Measurements from ENCODE around the gene LOXHD1. TPM values are rescaled to one million over a fixed set of nuclear protein-coding genes. Genes with fewer than 3 reads are reported as not detected.

LOXHD1 gene
- total RNA-seq, 1 donor from 2014 or later: not detected

GRCh38 chr18:46675112-46675511, 18.1 kb upstream of the LOXHD1 start:
- DNase-seq: no peak
- H3K9me3 Mint-ChIP-seq (ENCODE audit: unreplicated experiment): peaks cover 3% of the 10 kb centered on the region
- H3K4me1 Mint-ChIP-seq (ENCODE audit: low read depth, unreplicated experiment): peaks cover 12% of the 10 kb centered on the region
- H3K4me3 Mint-ChIP-seq (ENCODE audit: unreplicated experiment): no peak overlapping the region
- TF ChIP-seq, protein P1, sequence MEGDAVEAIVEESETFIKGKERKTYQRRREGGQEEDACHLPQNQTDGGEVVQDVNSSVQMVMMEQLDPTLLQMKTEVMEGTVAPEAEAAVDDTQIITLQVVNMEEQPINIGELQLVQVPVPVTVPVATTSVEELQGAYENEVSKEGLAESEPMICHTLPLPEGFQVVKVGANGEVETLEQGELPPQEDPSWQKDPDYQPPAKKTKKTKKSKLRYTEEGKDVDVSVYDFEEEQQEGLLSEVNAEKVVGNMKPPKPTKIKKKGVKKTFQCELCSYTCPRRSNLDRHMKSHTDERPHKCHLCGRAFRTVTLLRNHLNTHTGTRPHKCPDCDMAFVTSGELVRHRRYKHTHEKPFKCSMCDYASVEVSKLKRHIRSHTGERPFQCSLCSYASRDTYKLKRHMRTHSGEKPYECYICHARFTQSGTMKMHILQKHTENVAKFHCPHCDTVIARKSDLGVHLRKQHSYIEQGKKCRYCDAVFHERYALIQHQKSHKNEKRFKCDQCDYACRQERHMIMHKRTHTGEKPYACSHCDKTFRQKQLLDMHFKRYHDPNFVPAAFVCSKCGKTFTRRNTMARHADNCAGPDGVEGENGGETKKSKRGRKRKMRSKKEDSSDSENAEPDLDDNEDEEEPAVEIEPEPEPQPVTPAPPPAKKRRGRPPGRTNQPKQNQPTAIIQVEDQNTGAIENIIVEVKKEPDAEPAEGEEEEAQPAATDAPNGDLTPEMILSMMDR (IDR thresholded peaks at IDR 0.05; ENCODE audit: partially characterized antibody, unreplicated experiment): no peak
- H3K27me3 Mint-ChIP-seq (ENCODE audit: unreplicated experiment): peaks cover 1% of the 10 kb centered on the region
- no peak overlapping the region for H3K27ac Mint-ChIP-seq (ENCODE audit: unreplicated experiment)
- H3K36me3 Mint-ChIP-seq (ENCODE audit: unreplicated experiment): no peaks in the 10 kb centered on the region

DNA sequence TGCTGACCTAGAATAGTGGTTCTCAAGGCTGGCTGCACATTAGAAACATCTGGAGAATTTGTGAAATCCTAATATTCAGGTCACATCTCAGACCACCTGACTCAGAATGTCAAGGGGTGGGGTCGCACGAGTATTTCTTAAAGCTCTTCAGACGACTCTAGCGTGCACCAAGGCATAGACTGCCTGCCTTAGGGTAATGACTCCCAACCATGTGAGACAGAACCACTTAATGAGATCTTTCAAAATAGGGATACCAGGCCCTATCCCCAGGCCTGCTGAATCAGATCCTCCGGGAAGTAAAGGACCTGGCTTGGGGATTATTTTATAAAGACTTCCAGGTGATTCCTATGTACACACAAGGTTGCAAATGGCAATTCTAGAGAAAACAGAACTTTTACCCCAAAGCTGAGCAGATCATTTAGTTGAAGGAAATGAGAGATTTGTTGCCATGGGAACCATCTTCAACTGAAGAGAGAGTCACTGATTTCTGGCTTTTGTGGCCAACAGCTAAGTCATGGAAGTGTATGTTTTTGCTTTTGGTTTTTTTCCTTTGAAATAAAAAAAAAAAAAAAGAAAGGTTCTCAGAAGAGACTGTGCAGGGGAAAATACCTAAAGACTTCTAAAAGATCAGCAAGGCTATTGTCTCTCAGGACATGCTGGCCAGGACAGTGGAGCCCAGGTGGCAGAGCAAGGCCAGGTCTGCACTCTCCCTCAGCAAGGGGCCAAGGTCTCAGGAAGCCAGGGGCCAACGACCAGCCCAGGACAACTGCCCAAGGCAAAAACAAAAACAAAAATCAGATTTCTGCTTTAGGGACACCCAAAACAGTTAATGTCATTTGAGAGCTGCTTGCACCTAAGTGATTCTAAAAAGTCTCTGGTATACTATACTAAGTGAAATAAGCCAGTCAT, 15.3 kb upstream of the LOXHD1 start:
- H3K4me1 Mint-ChIP-seq (ENCODE audit: low read depth, unreplicated experiment): peaks cover 12% of the 10 kb centered on the region
- peaks cover 1% of the 10 kb centered on the region for H3K27me3 Mint-ChIP-seq (ENCODE audit: unreplicated experiment)
- no peak overlapping the region for H3K4me3 Mint-ChIP-seq (ENCODE audit: unreplicated experiment)
- peaks cover 3% of the 10 kb centered on the region for H3K9me3 Mint-ChIP-seq (ENCODE audit: unreplicated experiment)
- no peak overlapping the region for H3K27ac Mint-ChIP-seq (ENCODE audit: unreplicated experiment)
- H3K36me3 Mint-ChIP-seq (ENCODE audit: unreplicated experiment): no peaks in the 10 kb centered on the region
- DNase-seq: no peak
- TF ChIP-seq, protein P1 (IDR thresholded peaks at IDR 0.05; ENCODE audit: partially characterized antibody, unreplicated experiment): no peak

GRCh38 chr18:46668694-46669093, 11.7 kb upstream of the LOXHD1 start:
- no peak for DNase-seq
- no peaks in the 10 kb centered on the region for H3K4me1 Mint-ChIP-seq (ENCODE audit: low read depth, unreplicated experiment)
- H3K36me3 Mint-ChIP-seq (ENCODE audit: unreplicated experiment): peaks cover 2% of the 10 kb centered on the region
- H3K27ac Mint-ChIP-seq (ENCODE audit: unreplicated experiment): no peak overlapping the region
- TF ChIP-seq, protein P1 (IDR thresholded peaks at IDR 0.05; ENCODE audit: partially characterized antibody, unreplicated experiment): no peak
- H3K4me3 Mint-ChIP-seq (ENCODE audit: unreplicated experiment): no peak overlapping the region
- peaks cover 2% of the 10 kb centered on the region for H3K9me3 Mint-ChIP-seq (ENCODE audit: unreplicated experiment)
- peaks cover 1% of the 10 kb centered on the region for H3K27me3 Mint-ChIP-seq (ENCODE audit: unreplicated experiment)

DNA sequence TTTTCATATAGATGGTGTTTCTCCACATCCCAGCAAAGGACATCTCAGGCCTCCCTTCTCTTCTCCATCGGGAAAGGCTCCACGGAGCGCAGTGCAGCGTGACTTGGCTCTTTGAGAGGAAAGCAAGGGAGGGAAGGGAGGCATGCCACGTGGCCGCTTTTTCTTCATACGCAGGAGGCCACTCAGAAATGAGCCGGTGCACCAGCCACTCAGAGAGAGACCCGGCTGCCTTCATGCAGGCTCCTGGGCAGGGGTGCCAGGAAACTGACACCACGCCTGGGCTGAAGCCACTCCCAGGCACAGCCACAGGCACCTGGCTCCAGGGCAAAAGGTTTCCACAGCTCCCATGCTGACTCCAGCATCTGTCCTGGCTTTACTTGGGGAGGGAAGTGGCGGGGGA, 11.1 kb upstream of the LOXHD1 start:
- H3K36me3 Mint-ChIP-seq (ENCODE audit: unreplicated experiment): peaks cover 7% of the 10 kb centered on the region
- peaks cover 1% of the 10 kb centered on the region for H3K27me3 Mint-ChIP-seq (ENCODE audit: unreplicated experiment)
- TF ChIP-seq, protein P1 (IDR thresholded peaks at IDR 0.05; ENCODE audit: partially characterized antibody, unreplicated experiment): no peak
- H3K4me1 Mint-ChIP-seq (ENCODE audit: low read depth, unreplicated experiment): no peaks in the 10 kb centered on the region
- H3K9me3 Mint-ChIP-seq (ENCODE audit: unreplicated experiment): peaks cover 2% of the 10 kb centered on the region
- H3K27ac Mint-ChIP-seq (ENCODE audit: unreplicated experiment): no peak overlapping the region
- no peak overlapping the region for H3K4me3 Mint-ChIP-seq (ENCODE audit: unreplicated experiment)
- DNase-seq: no peak

GRCh38 chr18:46663539-46663938, 6.5 kb upstream of the LOXHD1 start:
- Mint-ChIP-seq H3K4me3 (ENCODE audit: unreplicated experiment) (no peak overlapping the region), H3K27me3 (ENCODE audit: unreplicated experiment) (peaks cover 3% of the 10 kb centered on the region), H3K9me3 (ENCODE audit: unreplicated experiment) (peaks cover 2% of the 10 kb centered on the region), H3K4me1 (ENCODE audit: low read depth, unreplicated experiment) (peaks cover 8% of the 10 kb centered on the region), H3K36me3 (ENCODE audit: unreplicated experiment) (peaks cover 10% of the 10 kb centered on the region), H3K27ac (ENCODE audit: unreplicated experiment) (no peak overlapping the region)
- TF ChIP-seq, protein P1 (IDR thresholded peaks at IDR 0.05; ENCODE audit: partially characterized antibody, unreplicated experiment): no peak
- DNase-seq: no peak

All from glutamatergic neuron (in vitro differentiated cells).